ENCODE data around the gene MBP. TPM values are rescaled to one million over a fixed set of nuclear protein-coding genes. Genes with fewer than 3 reads are reported as not detected.

Gene MBP
- total and polyA plus RNA-seq, 2 of the 13 experiments (the other 11 are each of a cell fraction or from before 2014, with no cell fraction given), result 5.0 to 8.5 TPM

GRCh38 chr18:77087393-77088141 is 45.0 kb downstream of the MBP start (continued):
- peak; percentile 37 for TF ChIP-seq HNRNPLL (IDR thresholded peaks at IDR 0.05; ENCODE audit: low read depth, low read length, poor library complexity, severe bottlenecking)
- no peak for TF ChIP-seq NONO (IDR thresholded peaks at IDR 0.05)
- 0 out of 2 replicates have a peak, but pooled peaks have one; percentile 18 for TF ChIP-seq NONO (CRISPR knock-in tag; conservative IDR thresholded peaks at IDR 0.05)
- no peak for TF ChIP-seq ZNF431 (CRISPR knock-in tag; IDR thresholded peaks at IDR 0.05; ENCODE audit: borderline replicate concordance, low read depth)

- Histone ChIP-seq H3K4me2 (ENCODE audit: low read depth, low read length) (peak overlapping the region; percentile 65), H3K79me2 (ENCODE audit: insufficient read depth, low read length) (no peaks in the 10 kb centered on the region), H2AFZ (ENCODE audit: low read length) (no peak overlapping the region), H3K36me3 (replicated peaks in 1 of 2; ENCODE audit: control insufficient read depth in 1 of 2, insufficient read depth in 2 of 2, low read length in 2 of 2) (no peaks in the 10 kb centered on the region), H3K4me3 (replicated peaks in 1 of 3; ENCODE audit: insufficient read depth in 1 of 3, low read depth in 2 of 3, low read length in 3 of 3) (peak overlapping the region; percentile 32 to 46 (median 42); a peak in 5 of 6 replicates), H4K20me1 (ENCODE audit: insufficient read depth, low read length) (peaks cover 11% of the 10 kb centered on the region), H3K27me3 (ENCODE audit: control insufficient read depth in 1 of 2, insufficient read depth in 2 of 2, low read length in 2 of 2) (no peaks in the 10 kb centered on the region), H3K9me3 (ENCODE audit: low read length) (no peaks in the 10 kb centered on the region), H3K4me1 (ENCODE audit: insufficient read depth, low read length) (peaks cover 35% of the 10 kb centered on the region), H3K9ac (ENCODE audit: insufficient read depth, low read depth, low read length) (no peak overlapping the region), H3K27ac (ENCODE audit: extremely low read length, insufficient read depth, low read length) (no peak overlapping the region)
- WGBS (ENCODE audit: low lambda C conversion rate), result 43% methylated on average over 21 of the region's 25 CpGs
- ATAC-seq, result peak; percentile 72
- in situ Hi-C loops (cut with HindIII; ENCODE audit: extremely low pct_ligation_motif_present, low pct_unique_long_range_greater_than_20kb), result no loop called here
- no TSS peak for BruUV-seq (replicated peaks)
- no peak for FAIRE-seq
- intact Hi-C loops (cut with micrococcal nuclease; ENCODE audit: unreplicated experiment), result loop anchor here (2.0 kb wide), 1 partner anchor 28 kb away; no protein-coding TSS in a partner anchor
- no peak for DNase-seq (ENCODE audit: low spot score)
- peak; percentile 42 for TF ChIP-seq RBM39 (IDR thresholded peaks at IDR 0.05; ENCODE audit: low read depth, low read length, poor library complexity, severe bottlenecking)
- TF ChIP-seq BCL3 (CRISPR knock-in tag; IDR thresholded peaks at IDR 0.05), result 0 out of 2 replicates have a peak, but pooled peaks have one; percentile 37
- peak; percentile 43 for TF ChIP-seq SRSF1 (optimal IDR thresholded peaks at IDR 0.05; ENCODE audit: low read depth, low read length)
- TF ChIP-seq ZEB1 (IDR thresholded peaks at IDR 0.05; ENCODE audit: insufficient replicate concordance, low read depth), result peak; percentile 76
- no peak for TF ChIP-seq NFRKB (IDR thresholded peaks at IDR 0.05)
- TF ChIP-seq ARNT (IDR thresholded peaks at IDR 0.05), result no peak
- 0 out of 2 replicates have a peak, but pooled peaks have one; percentile 18 for TF ChIP-seq HNF4A (CRISPR knock-in tag; IDR thresholded peaks at IDR 0.05)
- TF ChIP-seq ZNF225 (CRISPR knock-in tag; IDR thresholded peaks at IDR 0.05), result no peak
- ChIA-PET POLR2A (no interaction called here), CTCF (ENCODE audit: low intra/inter-chr PET ratio, low total read pairs) (no interaction called here)
Observed at GRCh38 chr18:77086656-77087392, 45.8 kb downstream of the MBP start.

All from HepG2 (cell line).